Sigmoid colon (tissue), 4 donors: ENCODE results near the gene SPTBN4.
A peak's percentile ranks its signal among the peaks of the same experiment; 100 is the strongest.

Experiments used
- EP300 ChIP-seq, 4 donors: sonication (generic); formaldehyde crosslinking; IDR thresholded peaks; one replicate each; pipeline ENCODE4 v1.6.1; 2017; ENCODE audit warnings: antibody characterized with exemption in 4 of 4
- POLR2A ChIP-seq, 2 donors: fragments of 450-650 bp; IDR thresholded peaks; one replicate each; pipeline ENCODE4 v1.6.1; 2016; ENCODE audit warnings: antibody characterized with exemption in 2 of 2, mild to moderate bottlenecking in 2 of 2, moderate library complexity in 2 of 2
- TF ChIP-seq, protein P1 (sequence below), 4 experiments: fragments of 450-650 bp in 3 of 4; fragments of 200-600 bp in 1 of 4; IDR thresholded peaks; one replicate each; pipeline ENCODE4 v1.5.1; 2016 to 2019; ENCODE audit warnings: antibody characterized with exemption in 4 of 4, mild to moderate bottlenecking in 3 of 4, moderate library complexity in 2 of 4

DNA sequence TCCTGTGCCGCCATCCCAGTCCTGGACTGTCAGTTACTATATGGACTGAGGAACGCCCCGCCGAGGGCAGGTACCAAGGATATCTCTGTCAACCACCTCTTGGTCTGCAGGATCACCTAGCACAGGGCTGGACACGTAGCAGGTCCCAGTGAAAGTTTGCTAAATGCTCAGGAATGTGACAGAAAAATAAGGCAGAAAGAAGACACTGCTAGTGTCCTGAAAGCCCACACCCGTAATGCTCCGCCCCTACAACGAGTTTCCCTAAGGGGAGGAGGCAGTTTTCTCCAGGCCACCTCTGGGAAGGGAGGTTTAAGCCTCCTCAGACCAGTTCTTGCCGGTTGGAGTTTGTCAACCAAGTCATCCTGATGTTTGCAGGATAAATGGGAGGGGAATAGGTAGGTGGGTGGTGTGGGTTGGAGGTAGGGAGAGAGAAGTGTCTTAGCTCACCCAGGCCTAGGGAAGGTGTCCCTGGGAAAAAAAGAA is 21.0 kb upstream of the SPTBN4 start:
- TF ChIP-seq POLR2A (IDR thresholded peaks at IDR 0.05) (peak in 1 of 2 donors; percentile 26), EP300 (IDR thresholded peaks at IDR 0.05) (no peak)
- TF ChIP-seq, protein P1, sequence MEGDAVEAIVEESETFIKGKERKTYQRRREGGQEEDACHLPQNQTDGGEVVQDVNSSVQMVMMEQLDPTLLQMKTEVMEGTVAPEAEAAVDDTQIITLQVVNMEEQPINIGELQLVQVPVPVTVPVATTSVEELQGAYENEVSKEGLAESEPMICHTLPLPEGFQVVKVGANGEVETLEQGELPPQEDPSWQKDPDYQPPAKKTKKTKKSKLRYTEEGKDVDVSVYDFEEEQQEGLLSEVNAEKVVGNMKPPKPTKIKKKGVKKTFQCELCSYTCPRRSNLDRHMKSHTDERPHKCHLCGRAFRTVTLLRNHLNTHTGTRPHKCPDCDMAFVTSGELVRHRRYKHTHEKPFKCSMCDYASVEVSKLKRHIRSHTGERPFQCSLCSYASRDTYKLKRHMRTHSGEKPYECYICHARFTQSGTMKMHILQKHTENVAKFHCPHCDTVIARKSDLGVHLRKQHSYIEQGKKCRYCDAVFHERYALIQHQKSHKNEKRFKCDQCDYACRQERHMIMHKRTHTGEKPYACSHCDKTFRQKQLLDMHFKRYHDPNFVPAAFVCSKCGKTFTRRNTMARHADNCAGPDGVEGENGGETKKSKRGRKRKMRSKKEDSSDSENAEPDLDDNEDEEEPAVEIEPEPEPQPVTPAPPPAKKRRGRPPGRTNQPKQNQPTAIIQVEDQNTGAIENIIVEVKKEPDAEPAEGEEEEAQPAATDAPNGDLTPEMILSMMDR (IDR thresholded peaks at IDR 0.05), result no peak
